ENCODE data around the gene COQ10B.

COQ10B gene

DNA sequence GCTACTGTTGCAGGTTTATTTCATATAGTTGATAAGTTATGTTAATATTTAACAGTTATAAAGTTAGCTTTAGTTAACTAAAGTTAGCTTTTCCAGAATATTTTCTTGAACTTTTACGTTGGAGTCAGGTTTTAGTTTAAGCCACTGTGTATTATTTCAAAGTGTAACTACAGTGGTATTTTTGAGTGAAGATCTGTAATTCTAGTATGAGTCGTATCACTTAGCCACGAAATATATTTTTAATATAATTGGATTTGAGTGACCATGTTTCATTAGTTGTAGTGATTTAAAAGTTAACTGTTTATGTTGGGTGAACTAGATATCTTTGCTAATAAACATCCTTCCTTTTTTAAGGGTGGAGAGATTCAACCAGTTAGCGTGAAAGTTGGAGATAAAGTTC, 49.3 kb downstream of the COQ10B start:
- Histone ChIP-seq H3K9me3 (ENCODE audit: control insufficient read depth, low read length) (no peaks in the 10 kb centered on the region), H3K36me3 (ENCODE audit: control insufficient read depth, insufficient read depth, low read length, severe bottlenecking) (peaks cover 37% of the 10 kb centered on the region), H3K4me1 (ENCODE audit: control insufficient read depth, insufficient read depth, low read length) (peaks cover 27% of the 10 kb centered on the region), H3K27me3 (replicated peaks; ENCODE audit: control insufficient read depth, insufficient read depth, low read length) (no peaks in the 10 kb centered on the region), H3K9ac (ENCODE audit: low read length) (no peak overlapping the region), H3K4me3 (ENCODE audit: low read length) (peak overlapping the region; percentile 100)
- DNase-seq (ENCODE audit: low read depth), result no peak

- Histone ChIP-seq H3K4me1 (ENCODE audit: control insufficient read depth, insufficient read depth, low read length) (peaks cover 16% of the 10 kb centered on the region), H3K36me3 (ENCODE audit: control insufficient read depth, insufficient read depth, low read length, severe bottlenecking) (peaks cover 33% of the 10 kb centered on the region), H3K4me3 (ENCODE audit: low read length) (no peak overlapping the region), H3K27me3 (replicated peaks; ENCODE audit: control insufficient read depth, insufficient read depth, low read length) (no peaks in the 10 kb centered on the region), H3K9me3 (ENCODE audit: control insufficient read depth, low read length) (no peaks in the 10 kb centered on the region), H3K9ac (ENCODE audit: low read length) (no peak overlapping the region)
- no peak for DNase-seq (ENCODE audit: low read depth)
These were observed 50.6 kb downstream of the COQ10B start for GRCh38 chr2:197504000-197504399.

GRCh38 chr2:197504512-197504911, 51.2 kb downstream of the COQ10B start:
- Histone ChIP-seq H3K4me3 (ENCODE audit: low read length) (no peak overlapping the region), H3K9me3 (ENCODE audit: control insufficient read depth, low read length) (no peaks in the 10 kb centered on the region), H3K36me3 (ENCODE audit: control insufficient read depth, insufficient read depth, low read length, severe bottlenecking) (peaks cover 33% of the 10 kb centered on the region), H3K27me3 (replicated peaks; ENCODE audit: control insufficient read depth, insufficient read depth, low read length) (no peaks in the 10 kb centered on the region), H3K4me1 (ENCODE audit: control insufficient read depth, insufficient read depth, low read length) (peaks cover 16% of the 10 kb centered on the region), H3K9ac (ENCODE audit: low read length) (no peak overlapping the region)
- no peak for DNase-seq (ENCODE audit: low read depth)

- Histone ChIP-seq H3K36me3 (ENCODE audit: control insufficient read depth, insufficient read depth, low read length, severe bottlenecking) (peaks cover 33% of the 10 kb centered on the region), H3K4me1 (ENCODE audit: control insufficient read depth, insufficient read depth, low read length) (peaks cover 12% of the 10 kb centered on the region), H3K9ac (ENCODE audit: low read length) (no peak overlapping the region), H3K27me3 (replicated peaks; ENCODE audit: control insufficient read depth, insufficient read depth, low read length) (no peaks in the 10 kb centered on the region), H3K4me3 (ENCODE audit: low read length) (no peak overlapping the region), H3K9me3 (ENCODE audit: control insufficient read depth, low read length) (no peaks in the 10 kb centered on the region)
- DNase-seq (ENCODE audit: low read depth), result no peak
These were observed 53.3 kb downstream of the COQ10B start for GRCh38 chr2:197506658-197507057.

- Histone ChIP-seq H3K4me3 (ENCODE audit: low read length) (no peak overlapping the region), H3K4me1 (ENCODE audit: control insufficient read depth, insufficient read depth, low read length) (peaks cover 11% of the 10 kb centered on the region), H3K9me3 (ENCODE audit: control insufficient read depth, low read length) (no peaks in the 10 kb centered on the region), H3K9ac (ENCODE audit: low read length) (no peak overlapping the region), H3K36me3 (ENCODE audit: control insufficient read depth, insufficient read depth, low read length, severe bottlenecking) (no peaks in the 10 kb centered on the region), H3K27me3 (replicated peaks; ENCODE audit: control insufficient read depth, insufficient read depth, low read length) (no peaks in the 10 kb centered on the region)
- DNase-seq (ENCODE audit: low read depth), result no peak
These were observed 60.6 kb downstream of the COQ10B start for GRCh38 chr2:197513915-197514314.

- DNase-seq (ENCODE audit: low read depth), result peak; percentile 9
- Histone ChIP-seq H3K9ac (ENCODE audit: low read length) (peak overlapping the region; percentile 97), H3K4me1 (ENCODE audit: control insufficient read depth, insufficient read depth, low read length) (peaks cover 15% of the 10 kb centered on the region), H3K36me3 (ENCODE audit: control insufficient read depth, insufficient read depth, low read length, severe bottlenecking) (no peaks in the 10 kb centered on the region), H3K27me3 (replicated peaks; ENCODE audit: control insufficient read depth, insufficient read depth, low read length) (no peaks in the 10 kb centered on the region), H3K4me3 (ENCODE audit: low read length) (peak overlapping the region; percentile 98), H3K9me3 (ENCODE audit: control insufficient read depth, low read length) (no peaks in the 10 kb centered on the region)
These were observed 61.4 kb downstream of the COQ10B start for GRCh38 chr2:197514754-197515153.

DNA sequence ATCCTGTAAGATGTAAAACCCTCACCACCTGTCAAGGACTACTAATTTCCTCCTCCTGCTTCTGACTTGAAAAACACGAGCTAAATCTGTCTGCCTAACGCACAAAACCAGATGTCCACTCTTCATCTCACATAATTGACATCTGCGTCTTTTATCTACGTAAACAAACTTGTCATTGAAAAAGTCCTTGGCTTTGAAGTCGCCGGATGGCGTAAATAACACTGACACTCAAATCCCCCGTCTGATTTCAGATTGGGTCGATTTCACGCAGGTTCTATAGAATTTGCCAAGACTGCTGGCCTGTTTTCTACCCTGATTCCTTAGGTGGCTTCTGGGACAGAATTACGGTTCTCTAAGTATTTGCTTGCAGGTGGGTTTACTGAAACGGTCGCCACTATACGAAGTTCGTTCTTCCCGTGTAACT, 62.0 kb downstream of the COQ10B start:
- peak overlapping the region; percentile 98 for H3K4me3 ChIP-seq (ENCODE audit: low read length)
- peaks cover 15% of the 10 kb centered on the region for H3K4me1 ChIP-seq (ENCODE audit: control insufficient read depth, insufficient read depth, low read length)
- no peaks in the 10 kb centered on the region for H3K27me3 ChIP-seq (replicated peaks; ENCODE audit: control insufficient read depth, insufficient read depth, low read length)
- DNase-seq (ENCODE audit: low read depth), result peak; percentile 61
- peak overlapping the region; percentile 97 for H3K9ac ChIP-seq (ENCODE audit: low read length)
- no peaks in the 10 kb centered on the region for H3K9me3 ChIP-seq (ENCODE audit: control insufficient read depth, low read length)
- no peaks in the 10 kb centered on the region for H3K36me3 ChIP-seq (ENCODE audit: control insufficient read depth, insufficient read depth, low read length, severe bottlenecking)

GRCh38 chr2:197515739-197516392, 62.5 kb downstream of the COQ10B start, which contains the start of gene MOB4:
TSS of gene MOB4 (plus strand) at chr2:197516066. CDS start at chr2:197516087, 21 bp downstream.
- Histone ChIP-seq H3K4me1 (ENCODE audit: control insufficient read depth, insufficient read depth, low read length) (peaks cover 15% of the 10 kb centered on the region), H3K9ac (ENCODE audit: low read length) (peak within 1 kb of the TSS; percentile 97), H3K4me3 (ENCODE audit: low read length) (peak within 1 kb of the TSS; percentile 98), H3K27me3 (replicated peaks; ENCODE audit: control insufficient read depth, insufficient read depth, low read length) (no peaks in the 10 kb centered on the region), H3K9me3 (ENCODE audit: control insufficient read depth, low read length) (no peaks in the 10 kb centered on the region), H3K36me3 (ENCODE audit: control insufficient read depth, insufficient read depth, low read length, severe bottlenecking) (no peaks in the 10 kb centered on the region)
- peak; percentile 98 for DNase-seq (ENCODE audit: low read depth)

- Histone ChIP-seq H3K36me3 (ENCODE audit: control insufficient read depth, insufficient read depth, low read length, severe bottlenecking) (no peaks in the 10 kb centered on the region), H3K9me3 (ENCODE audit: control insufficient read depth, low read length) (no peaks in the 10 kb centered on the region), H3K27me3 (replicated peaks; ENCODE audit: control insufficient read depth, insufficient read depth, low read length) (no peaks in the 10 kb centered on the region), H3K4me1 (ENCODE audit: control insufficient read depth, insufficient read depth, low read length) (peaks cover 15% of the 10 kb centered on the region), H3K9ac (ENCODE audit: low read length) (peak overlapping the region; percentile 97), H3K4me3 (ENCODE audit: low read length) (peak overlapping the region; percentile 98)
- DNase-seq (ENCODE audit: low read depth), result peak; percentile 60
These were observed 63.0 kb downstream of the COQ10B start for GRCh38 chr2:197516393-197516761.

DNA sequence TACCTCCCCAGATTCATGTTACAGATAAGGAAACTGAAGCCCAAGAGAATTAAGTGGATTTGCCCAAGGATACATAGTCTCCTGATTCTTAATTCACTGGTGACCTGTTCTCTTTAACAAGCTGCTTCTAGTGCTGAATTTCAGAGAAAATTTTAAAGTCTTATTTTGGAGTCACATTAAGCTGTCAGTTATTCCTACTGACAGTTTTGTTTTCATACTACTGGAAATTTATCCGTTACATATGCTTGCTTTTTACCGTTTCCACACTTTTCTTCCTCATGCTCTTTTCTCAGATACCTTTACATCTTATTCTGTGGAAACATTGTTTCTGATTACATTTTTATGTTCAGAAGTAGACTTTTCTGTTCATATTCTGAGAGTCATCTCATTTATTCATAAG, 63.8 kb downstream of the COQ10B start:
- Histone ChIP-seq H3K4me1 (ENCODE audit: control insufficient read depth, insufficient read depth, low read length) (peaks cover 15% of the 10 kb centered on the region), H3K27me3 (replicated peaks; ENCODE audit: control insufficient read depth, insufficient read depth, low read length) (no peaks in the 10 kb centered on the region), H3K36me3 (ENCODE audit: control insufficient read depth, insufficient read depth, low read length, severe bottlenecking) (no peaks in the 10 kb centered on the region), H3K4me3 (ENCODE audit: low read length) (peak overlapping the region; percentile 98), H3K9me3 (ENCODE audit: control insufficient read depth, low read length) (no peaks in the 10 kb centered on the region), H3K9ac (ENCODE audit: low read length) (peak overlapping the region; percentile 97)
- DNase-seq (ENCODE audit: low read depth), result peak; percentile 20
